HL-60/S4 treated with phorbol 12-myristate 13-acetate at 8.2 ng/mL for 4 days and 3 days (cell line): ENCODE data around the gene API5.

Experiments
- in situ Hi-C: fragments of 300-500 bp; cut with MboI; formaldehyde crosslinking; loops from 2 replicates; pipeline ENCODE4 v1.15.0; 2022; ENCODE audit warnings: low sequenced_read_pairs

The API5 gene

GRCh38 chr11:43359422-43359818, 47.6 kb downstream of the API5 start:
- in situ Hi-C loops: no loop called here

GRCh38 chr11:43360361-43361032, 48.7 kb downstream of the API5 start:
- in situ Hi-C loops: no loop called here

- in situ Hi-C loops: no loop called here
These were observed 54.9 kb downstream of the API5 start for GRCh38 chr11:43366677-43367076.

- in situ Hi-C loops: no loop called here
These were observed 55.8 kb downstream of the API5 start for GRCh38 chr11:43367382-43368178.

- in situ Hi-C loops: no loop called here
These were observed 64.3 kb downstream of the API5 start for GRCh38 chr11:43376065-43376464.

GRCh38 chr11:43376594-43376993, 64.8 kb downstream of the API5 start:
- in situ Hi-C loops: no loop called here

- in situ Hi-C loops: no loop called here
These were observed 65.6 kb downstream of the API5 start for GRCh38 chr11:43377389-43377788.

GRCh38 chr11:43378897-43379296, 67.1 kb downstream of the API5 start:
- in situ Hi-C loops: no loop called here

- in situ Hi-C loops: no loop called here
These were observed 70.0 kb downstream of the API5 start for GRCh38 chr11:43381802-43382201.

GRCh38 chr11:43382614-43383013, 70.8 kb downstream of the API5 start:
- in situ Hi-C loops: no loop called here

- in situ Hi-C loops: no loop called here
These were observed 72.6 kb downstream of the API5 start for GRCh38 chr11:43384393-43384792.

GRCh38 chr11:43392713-43393112, 80.9 kb downstream of the API5 start:
- in situ Hi-C loops: no loop called here

- in situ Hi-C loops: no loop called here
These were observed 82.1 kb downstream of the API5 start for GRCh38 chr11:43393765-43394355.
